Measurements from ENCODE around the gene UPF2.
"Not testable (repeated sequence)": the region's sequence is repeated elsewhere in the genome, so short reads cannot be mapped to it uniquely, and the experiment has no call there.

UPF2 gene

GRCh38 chr10:12041766-12042408 lies 722 bp downstream of the UPF2 start:
- DNase-seq = peak; percentile 45

GRCh38 chr10:12036073-12036655 lies 6.4 kb downstream of the UPF2 start:
- DNase-seq = no peak

- no peak for DNase-seq
Measured at GRCh38 chr10:12031404-12031803, 11.2 kb downstream of the UPF2 start.

GRCh38 chr10:12027539-12027938 lies 15.1 kb downstream of the UPF2 start:
- no peak for DNase-seq

GRCh38 chr10:12025591-12025990 lies 17.0 kb downstream of the UPF2 start:
- no peak for DNase-seq

GRCh38 chr10:12022580-12023257 lies 19.9 kb downstream of the UPF2 start:
- DNase-seq = no peak

GRCh38 chr10:12020574-12020973 lies 22.0 kb downstream of the UPF2 start:
- no peak for DNase-seq

- no peak for DNase-seq
Measured at GRCh38 chr10:12019283-12019971, 23.2 kb downstream of the UPF2 start.

GRCh38 chr10:12018438-12019282 lies 23.9 kb downstream of the UPF2 start:
- DNase-seq = peak; percentile 35

GRCh38 chr10:12013926-12014325 lies 28.7 kb downstream of the UPF2 start:
- no peak for DNase-seq

- not testable (repeated sequence) for DNase-seq
Measured at GRCh38 chr10:12013391-12013790, 29.2 kb downstream of the UPF2 start.

- DNase-seq = no peak
Measured at GRCh38 chr10:12010353-12010752, 32.3 kb downstream of the UPF2 start.

GRCh38 chr10:12008842-12009241 lies 33.8 kb downstream of the UPF2 start:
- DNase-seq = not testable (repeated sequence)

GRCh38 chr10:12006671-12007070 lies 35.9 kb downstream of the UPF2 start:
- no peak for DNase-seq

GRCh38 chr10:11993834-11994468 lies 48.7 kb downstream of the UPF2 start:
- DNase-seq = no peak

GRCh38 chr10:11988924-11989323 lies 53.7 kb downstream of the UPF2 start:
- DNase-seq = no peak

GRCh38 chr10:11986593-11987216 lies 55.9 kb downstream of the UPF2 start:
- DNase-seq = peak; percentile 80

- no peak for DNase-seq
Measured at GRCh38 chr10:11982253-11982652, 60.4 kb downstream of the UPF2 start.

- no peak for DNase-seq
Measured at GRCh38 chr10:11975795-11976194, 66.8 kb downstream of the UPF2 start.

- DNase-seq = not testable (repeated sequence)
Measured at GRCh38 chr10:11972523-11972922, 70.1 kb downstream of the UPF2 start.

- DNase-seq = no peak
Measured at GRCh38 chr10:11962176-11962575, 80.4 kb downstream of the UPF2 start.

- no peak for DNase-seq
Measured at GRCh38 chr10:11961771-11962170, 80.8 kb downstream of the UPF2 start.

Data from EL (cell line).